Neural cell (in vitro differentiated cells): Measurements from ENCODE around the gene ZNF18.

ENCODE experiments used
- CTCF ChIP-seq: fragments of 450-650 bp; IDR thresholded peaks from 2 replicates; pipeline ENCODE4 v1.5.1; 2014; ENCODE audit warnings: antibody characterized with exemption, mild to moderate bottlenecking, moderate library complexity; ENCODE audit not compliant: poor library complexity, severe bottlenecking
- EP300 ChIP-seq: fragments of 450-650 bp; conservative IDR thresholded peaks from 2 replicates; pipeline ENCODE4 v1.6.1; 2014; ENCODE audit warnings: antibody characterized with exemption, mild to moderate bottlenecking, moderate library complexity; ENCODE audit not compliant: poor library complexity, severe bottlenecking
- EZH2 ChIP-seq: fragments of 200-600, 300-800 bp; shearing (Covaris generic), sonication (generic); IDR thresholded peaks from 2 replicates; pipeline ENCODE4 v1.6.1; 2014; ENCODE audit warnings: antibody characterized with exemption, low read length, borderline replicate concordance, mild to moderate bottlenecking; ENCODE audit not compliant: insufficient read depth, poor library complexity, severe bottlenecking
- MXI1 ChIP-seq: fragments of 450-650 bp; conservative IDR thresholded peaks from 2 replicates; pipeline ENCODE4 v1.6.1; 2014; ENCODE audit warnings: antibody characterized with exemption, mild to moderate bottlenecking; ENCODE audit not compliant: poor library complexity, severe bottlenecking
- POLR2AphosphoS5 ChIP-seq: IDR thresholded peaks from 2 replicates; pipeline ENCODE4 v1.6.1; 2012

GRCh38 chr17:12041312-12041711 is 44.0 kb upstream of the ZNF18 start:
- TF ChIP-seq CTCF (no peak), POLR2AphosphoS5 (no peak), MXI1 (no peak), EZH2 (no peak), EP300 (no peak)
